Pancreas (tissue), 10 donors: ENCODE results near the gene PSTPIP2. TPM values are rescaled to one million over a fixed set of nuclear protein-coding genes. Genes with fewer than 3 reads are reported as not detected.

Experiments
- ATAC-seq, 4 donors: fragments of 200-7000 bp; cut with Tn5 transposase; one replicate each; pipeline versions ENCODE4 v1.8.0 to v1.9.1; 2020; ENCODE audit warnings: mild to moderate bottlenecking in 4 of 4, moderate library complexity in 4 of 4
- DNase-seq, 6 donors: peaks; one replicate each; pipeline ENCODE4 v3.0.0-alpha.2; 2020
- FAIRE-seq: peaks from 2 replicates; lab custom pipeline; 2012; peaks lifted over from hg19 to GRCh38; lab: Jason Lieb, UNC
- H3K27ac ChIP-seq, 4 donors: fragments of 200-600 bp; sonication (generic); 1 replicate in 3 of 4; 2 replicates in 1 of 4; pipeline versions ENCODE4 v1.5.0 to v1.8.0; 2020
- H3K27me3 ChIP-seq, 4 donors: fragments of 200-600 bp; one replicate each; pipeline ENCODE4 v1.8.0; 2021
- H3K36me3 ChIP-seq, 3 donors: fragments of 200-600 bp; sonication (generic) in 1 of 3; one replicate each; pipeline versions ENCODE4 v1.5.0 to v1.8.0; 2020 to 2021
- H3K4me1 ChIP-seq, 3 donors: fragments of 200-600 bp; one replicate each; pipeline ENCODE4 v1.8.0; 2021
- H3K4me3 ChIP-seq, 4 donors: fragments of 200-600 bp; sonication (generic) in 2 of 4; one replicate each; pipeline versions ENCODE4 v1.5.0 to v1.8.0; 2020 to 2021
- H3K9me3 ChIP-seq, 4 donors: fragments of 200-600 bp; one replicate each; pipeline ENCODE4 v1.8.0; 2021
- WGBS, 2 donors: extraction: QIAGEN DNeasy Blood & Tissue Kit; methylation state at CpG; one replicate each; pipeline ENCODE4 v1.1.7; 2013; 5-methylcytosine and 5-hydroxymethylcytosine counted together
- intact Hi-C, 3 donors: fragments of 100-400 bp; cut with DNase I; formaldehyde crosslinking; loops; one replicate each; pipeline versions ENCODE4 v1.11.1 to v1.14.2; 2022
- polyA plus RNA-seq, 2 donors: library from polyadenylated mRNA; stranded (reverse); fragments of 200-250 nt; gene quantifications; one replicate each; pipeline ENCODE4 v1.2.3, GENCODE V29; 2013
- total RNA-seq, 6 donors: library from RNA; stranded (reverse); fragmentation: NEBNext Ultra II Directional in 4 of 6; extraction: Animal tissue kit (Norgen Biotek cat#: 25700) in 4 of 6; gene quantifications; one replicate each; pipeline versions ENCODE4 v1.2.1 to v1.2.4, GENCODE V29; 2021 to 2023
- TF ChIP-seq, protein P1 (sequence below), 4 donors: fragments of 200-600 bp; sonication (generic) in 3 of 4; IDR thresholded peaks; one replicate each; pipeline versions ENCODE4 v1.5.0 to v1.8.0; 2021; ENCODE audit warnings: antibody characterized with exemption in 4 of 4
- donor health status: healthy with polysubstance abuse.
- donor health status: DM: no; HTN: no; CAD: no; lungs with moderate emphysema.
- donor health status: DM: no; HTN: no; CAD: no.
- donor health status: control.
- donor health status: control.
- donor health status: Bipolar disorder and iron deficiency.
- donor health status: DM: yes; HTN: yes; CAD: no.
- donor health status: DM: no; HTN: no; CAD: no.
- donor health status: DM: no; HTN: no; CAD: no.
- donor health status: DM: yes; HTN: yes; CAD: no.

Gene PSTPIP2
- 1 to 10 TPM; 2.0 to 8.5 (median 2.4) TPM for total RNA-seq
- polyA plus RNA-seq, result 1 to 10 TPM; 2.3 to 3.0 TPM

GRCh38 chr18:46071653-46072375 is at the start of gene PSTPIP2:
TSS of gene PSTPIP2 (minus strand) at chr18:46072260. CDS start at chr18:46072188, 72 bp downstream.
- Histone ChIP-seq H3K27me3 (no peaks in the 10 kb centered on the region), H3K4me3 (peak within 1 kb of the TSS; percentile 77 to 93 (median 80)), H3K27ac (no peak within 1 kb of the TSS), H3K4me1 (peaks cover 0 to 14% (median 0%) of the 10 kb centered on the region in 3 donors), H3K36me3 (no peaks in the 10 kb centered on the region), H3K9me3 (no peaks in the 10 kb centered on the region)
- DNase-seq (peak; percentile 65 to 88 (median 70)), ATAC-seq (peak; percentile 80 to 88 (median 84)), FAIRE-seq (no peak)
- TF ChIP-seq, protein P1, sequence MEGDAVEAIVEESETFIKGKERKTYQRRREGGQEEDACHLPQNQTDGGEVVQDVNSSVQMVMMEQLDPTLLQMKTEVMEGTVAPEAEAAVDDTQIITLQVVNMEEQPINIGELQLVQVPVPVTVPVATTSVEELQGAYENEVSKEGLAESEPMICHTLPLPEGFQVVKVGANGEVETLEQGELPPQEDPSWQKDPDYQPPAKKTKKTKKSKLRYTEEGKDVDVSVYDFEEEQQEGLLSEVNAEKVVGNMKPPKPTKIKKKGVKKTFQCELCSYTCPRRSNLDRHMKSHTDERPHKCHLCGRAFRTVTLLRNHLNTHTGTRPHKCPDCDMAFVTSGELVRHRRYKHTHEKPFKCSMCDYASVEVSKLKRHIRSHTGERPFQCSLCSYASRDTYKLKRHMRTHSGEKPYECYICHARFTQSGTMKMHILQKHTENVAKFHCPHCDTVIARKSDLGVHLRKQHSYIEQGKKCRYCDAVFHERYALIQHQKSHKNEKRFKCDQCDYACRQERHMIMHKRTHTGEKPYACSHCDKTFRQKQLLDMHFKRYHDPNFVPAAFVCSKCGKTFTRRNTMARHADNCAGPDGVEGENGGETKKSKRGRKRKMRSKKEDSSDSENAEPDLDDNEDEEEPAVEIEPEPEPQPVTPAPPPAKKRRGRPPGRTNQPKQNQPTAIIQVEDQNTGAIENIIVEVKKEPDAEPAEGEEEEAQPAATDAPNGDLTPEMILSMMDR (IDR thresholded peaks at IDR 0.05), result no peak
- intact Hi-C loops, result loop anchor here in 1 of 3 donors (10.0 kb wide), 1 partner anchor 97 kb away; no protein-coding TSS in a partner anchor
- 1% methylated on average over 64 to 75 of the region's 75 CpGs for WGBS, 2 donors

GRCh38 chr18:46113751-46114150 is 41.7 kb upstream of the PSTPIP2 start:
- DNase-seq, result no peak
- no peaks in the 10 kb centered on the region for H3K27me3 ChIP-seq
- H3K4me3 ChIP-seq, result no peak overlapping the region
- H3K36me3 ChIP-seq, result no peaks in the 10 kb centered on the region
- no peak overlapping the region for H3K27ac ChIP-seq
- WGBS, 2 donors, result 91 to 94% methylated on average over 1 of the region's 1 CpG
- intact Hi-C loops, result no loop called here
- TF ChIP-seq, protein P1 (IDR thresholded peaks at IDR 0.05), result no peak
- H3K9me3 ChIP-seq, result no peaks in the 10 kb centered on the region
- ATAC-seq, result no peak
- H3K4me1 ChIP-seq, result no peaks in the 10 kb centered on the region
- no peak for FAIRE-seq

DNA sequence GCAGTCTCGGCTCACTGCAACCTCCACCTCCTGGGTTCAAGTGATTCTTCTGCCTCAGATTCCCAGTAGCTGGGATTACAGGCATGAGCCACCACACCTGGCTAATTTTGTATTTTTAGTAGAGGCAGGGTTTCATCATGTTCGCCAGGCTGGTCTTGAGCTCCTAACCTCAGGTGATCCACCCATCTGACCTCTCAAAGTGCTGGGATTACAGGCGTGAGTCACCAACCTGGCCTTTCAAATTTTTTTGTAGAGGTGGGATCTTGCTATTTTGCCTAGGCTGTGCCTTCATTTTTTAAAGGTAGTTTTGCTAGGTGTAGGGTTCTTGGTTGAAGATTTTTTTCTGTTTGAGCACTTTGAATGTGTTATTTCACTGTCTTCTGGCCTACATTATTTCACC is 38.3 kb upstream of the PSTPIP2 start:
- no peak for DNase-seq
- no peak overlapping the region for H3K4me3 ChIP-seq
- H3K9me3 ChIP-seq, result no peaks in the 10 kb centered on the region
- no peaks in the 10 kb centered on the region for H3K36me3 ChIP-seq
- no peaks in the 10 kb centered on the region for H3K27me3 ChIP-seq
- TF ChIP-seq, protein P1 (IDR thresholded peaks at IDR 0.05), result no peak
- H3K27ac ChIP-seq, result no peak overlapping the region
- intact Hi-C loops, result no loop called here
- WGBS, 2 donors, result 94 to 99% methylated on average over 3 of the region's 3 CpGs
- no peaks in the 10 kb centered on the region for H3K4me1 ChIP-seq
- ATAC-seq, result no peak
- no peak for FAIRE-seq

DNA sequence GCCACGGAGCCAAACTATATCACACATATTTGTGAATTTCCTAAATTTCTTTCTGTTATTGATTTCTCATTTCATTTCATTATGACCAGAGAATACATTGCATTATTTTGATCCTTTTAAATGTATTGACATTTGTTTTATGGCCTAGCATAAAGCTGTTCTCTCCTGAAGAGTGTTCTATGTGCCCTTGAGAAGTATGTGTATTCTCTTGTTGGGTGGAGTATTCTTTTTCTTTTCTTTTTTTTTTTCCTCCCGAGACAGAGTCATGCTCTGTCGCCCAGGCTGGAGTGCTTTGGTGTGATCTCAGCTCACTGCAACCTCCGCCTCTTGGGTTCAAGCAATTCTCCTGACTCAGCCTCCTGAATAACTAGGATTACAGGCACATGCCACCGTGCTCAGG is 37.3 kb upstream of the PSTPIP2 start:
- H3K4me1 ChIP-seq, result peaks cover 0 to 4% (median 0%) of the 10 kb centered on the region in 3 donors
- no peak overlapping the region for H3K27ac ChIP-seq
- H3K9me3 ChIP-seq, result no peaks in the 10 kb centered on the region
- intact Hi-C loops, result no loop called here
- ATAC-seq (no peak), DNase-seq (no peak), FAIRE-seq (no peak)
- WGBS, 2 donors, result 93 to 97% methylated on average over 5 of the region's 5 CpGs
- H3K4me3 ChIP-seq, result no peak overlapping the region
- TF ChIP-seq, protein P1 (IDR thresholded peaks at IDR 0.05), result no peak
- no peaks in the 10 kb centered on the region for H3K27me3 ChIP-seq
- no peaks in the 10 kb centered on the region for H3K36me3 ChIP-seq
